AG08396 (cell line): ENCODE measurements around the gene TGIF2.
"Not testable (repeated sequence)": the region's sequence is repeated elsewhere in the genome, so short reads cannot be mapped to it uniquely, and the experiment has no call there.

Experiments used
- DNase-seq: peaks from one replicate; pipeline ENCODE4 v3.0.0; 2012; ENCODE audit warnings: low spot score, mixed read lengths

Gene TGIF2

GRCh38 chr20:36579996-36580545 lies 6.7 kb downstream of the TGIF2 start:
- DNase-seq = peak; percentile 34

GRCh38 chr20:36582322-36582721 lies 8.9 kb downstream of the TGIF2 start:
- DNase-seq = no peak

- no peak for DNase-seq
These were observed 9.4 kb downstream of the TGIF2 start for GRCh38 chr20:36582821-36583220.

- DNase-seq = no peak
These were observed 10.7 kb downstream of the TGIF2 start for GRCh38 chr20:36584018-36584481.

- DNase-seq = no peak
These were observed 12.2 kb downstream of the TGIF2 start for GRCh38 chr20:36585410-36586125.

- DNase-seq = no peak
These were observed 14.1 kb downstream of the TGIF2 start for GRCh38 chr20:36587388-36588070.

GRCh38 chr20:36591281-36591680 lies 17.9 kb downstream of the TGIF2 start:
- DNase-seq = no peak

GRCh38 chr20:36591854-36592641 lies 18.7 kb downstream of the TGIF2 start:
- DNase-seq = no peak

- DNase-seq = no peak
These were observed 20.0 kb downstream of the TGIF2 start for GRCh38 chr20:36593347-36593929.

GRCh38 chr20:36599912-36600345 lies 26.5 kb downstream of the TGIF2 start:
- DNase-seq = no peak

- no peak for DNase-seq
These were observed 28.1 kb downstream of the TGIF2 start for GRCh38 chr20:36601540-36601939.

- DNase-seq = no peak
These were observed 31.6 kb downstream of the TGIF2 start for GRCh38 chr20:36604952-36605398.

- peak; percentile 97 for DNase-seq
These were observed 32.2 kb downstream of the TGIF2 start, which contains the start of gene RAB5IF for GRCh38 chr20:36605399-36606157. TSS of gene RAB5IF (plus strand) at chr20:36605779. CDS start at chr20:36605952, 173 bp downstream.

GRCh38 chr20:36606158-36607066 lies 33.0 kb downstream of the TGIF2 start:
- no peak for DNase-seq

GRCh38 chr20:36607586-36608387 lies 34.4 kb downstream of the TGIF2 start:
- no peak for DNase-seq

- not testable (repeated sequence) for DNase-seq
These were observed 35.0 kb downstream of the TGIF2 start for GRCh38 chr20:36608388-36608728.

GRCh38 chr20:36611625-36612024 lies 38.2 kb downstream of the TGIF2 start:
- no peak for DNase-seq

GRCh38 chr20:36613974-36614373 lies 40.6 kb downstream of the TGIF2 start:
- no peak for DNase-seq
